GM12865 (cell line): ENCODE results near the gene PRKRA.
A peak's percentile ranks its signal among the peaks of the same experiment; 100 is the strongest.

Experiments used
- DNase-seq: peaks from one replicate; pipeline ENCODE4 v3.0.0; 2010; ENCODE audit warnings: low read depth
- H3K4me3 ChIP-seq: 2 replicates; pipeline ENCODE4 v1.5.1; 2011; ENCODE audit warnings: mild to moderate bottlenecking, low read depth, low read length, control low read depth
- TF ChIP-seq, protein P1 (sequence below): IDR thresholded peaks from 2 replicates; pipeline ENCODE4 v1.5.1; 2011; ENCODE audit warnings: low read length, control low read depth, low read depth, inconsistent platforms; ENCODE audit not compliant: insufficient read depth; ENCODE audit errors: missing control alignments

PRKRA gene

DNA sequence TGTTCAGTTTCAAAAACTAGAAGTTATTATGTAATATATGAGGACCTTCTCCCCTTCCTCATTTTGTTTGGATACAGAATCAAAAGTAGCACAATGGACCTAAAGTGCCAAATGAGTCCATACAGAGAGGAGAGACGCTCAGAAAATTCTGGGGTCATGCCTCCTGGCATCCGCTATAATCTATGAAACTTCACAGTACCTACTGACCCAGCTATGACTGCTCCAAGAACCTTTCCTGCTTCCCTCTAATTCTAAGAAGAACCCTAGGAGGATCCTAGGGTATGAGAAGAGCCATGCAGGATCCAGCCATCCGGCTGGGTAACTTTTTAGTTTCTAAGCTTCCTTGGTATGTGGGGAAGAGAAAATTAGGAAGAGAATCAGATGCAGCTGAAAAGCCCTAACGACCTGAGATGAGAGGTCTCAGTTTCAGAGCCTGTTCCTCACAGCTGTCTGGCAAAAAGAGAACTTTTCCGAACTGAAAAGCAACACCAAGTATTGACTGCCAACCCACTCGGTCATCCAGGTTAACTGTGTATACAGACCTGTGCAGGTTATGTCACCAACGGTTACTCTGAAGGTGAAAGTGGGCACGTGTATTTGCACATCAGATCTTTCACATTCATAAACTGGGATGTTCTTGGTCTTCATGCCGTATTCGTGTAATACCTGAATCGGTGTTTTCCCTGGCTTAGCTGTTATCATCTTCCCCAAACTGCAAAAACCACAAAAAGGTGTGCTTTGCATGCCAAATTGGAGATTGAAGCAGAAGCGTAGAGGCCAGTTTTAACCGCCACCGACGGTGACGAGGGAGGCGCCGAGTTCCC is 1.1 kb downstream of the PRKRA start:
- peak; percentile 17 for DNase-seq
- TF ChIP-seq, protein P1, sequence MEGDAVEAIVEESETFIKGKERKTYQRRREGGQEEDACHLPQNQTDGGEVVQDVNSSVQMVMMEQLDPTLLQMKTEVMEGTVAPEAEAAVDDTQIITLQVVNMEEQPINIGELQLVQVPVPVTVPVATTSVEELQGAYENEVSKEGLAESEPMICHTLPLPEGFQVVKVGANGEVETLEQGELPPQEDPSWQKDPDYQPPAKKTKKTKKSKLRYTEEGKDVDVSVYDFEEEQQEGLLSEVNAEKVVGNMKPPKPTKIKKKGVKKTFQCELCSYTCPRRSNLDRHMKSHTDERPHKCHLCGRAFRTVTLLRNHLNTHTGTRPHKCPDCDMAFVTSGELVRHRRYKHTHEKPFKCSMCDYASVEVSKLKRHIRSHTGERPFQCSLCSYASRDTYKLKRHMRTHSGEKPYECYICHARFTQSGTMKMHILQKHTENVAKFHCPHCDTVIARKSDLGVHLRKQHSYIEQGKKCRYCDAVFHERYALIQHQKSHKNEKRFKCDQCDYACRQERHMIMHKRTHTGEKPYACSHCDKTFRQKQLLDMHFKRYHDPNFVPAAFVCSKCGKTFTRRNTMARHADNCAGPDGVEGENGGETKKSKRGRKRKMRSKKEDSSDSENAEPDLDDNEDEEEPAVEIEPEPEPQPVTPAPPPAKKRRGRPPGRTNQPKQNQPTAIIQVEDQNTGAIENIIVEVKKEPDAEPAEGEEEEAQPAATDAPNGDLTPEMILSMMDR, result no peak
- H3K4me3 ChIP-seq, result peak overlapping the region; percentile 72

DNA sequence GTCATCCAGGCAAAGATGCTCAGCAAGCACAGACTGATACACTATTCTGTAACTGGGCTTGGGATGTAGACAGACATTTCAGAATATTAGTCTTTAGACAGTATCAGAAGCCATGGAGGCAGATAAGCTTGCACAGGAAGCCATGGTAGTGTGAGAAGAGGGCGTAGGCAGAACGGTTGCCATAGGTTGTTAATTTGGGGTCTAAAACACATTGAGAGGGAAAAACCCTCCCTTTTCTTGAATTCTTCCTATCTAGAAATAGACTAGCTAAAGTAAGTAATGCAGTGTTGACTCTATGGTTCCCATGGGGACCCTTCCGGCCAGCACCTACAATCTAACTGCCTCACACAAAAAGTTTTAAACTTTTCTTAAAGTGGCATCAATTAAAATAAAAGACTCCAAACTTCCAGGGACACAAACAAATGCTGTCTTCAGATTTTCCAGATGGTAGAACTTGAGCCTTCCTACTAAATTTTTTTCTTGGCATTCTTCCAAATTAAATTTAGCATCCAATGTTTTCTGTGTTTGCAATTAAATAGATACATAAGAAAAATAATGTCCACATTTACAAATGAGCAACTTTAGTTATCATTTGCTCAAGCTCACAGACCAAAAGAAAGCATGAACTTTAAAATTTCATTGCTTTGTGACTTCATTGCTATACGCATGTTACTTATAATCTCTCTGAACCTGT is 1.9 kb downstream of the PRKRA start:
- peak overlapping the region; percentile 72 for H3K4me3 ChIP-seq
- TF ChIP-seq, protein P1, result no peak
- peak; percentile 54 for DNase-seq

DNA sequence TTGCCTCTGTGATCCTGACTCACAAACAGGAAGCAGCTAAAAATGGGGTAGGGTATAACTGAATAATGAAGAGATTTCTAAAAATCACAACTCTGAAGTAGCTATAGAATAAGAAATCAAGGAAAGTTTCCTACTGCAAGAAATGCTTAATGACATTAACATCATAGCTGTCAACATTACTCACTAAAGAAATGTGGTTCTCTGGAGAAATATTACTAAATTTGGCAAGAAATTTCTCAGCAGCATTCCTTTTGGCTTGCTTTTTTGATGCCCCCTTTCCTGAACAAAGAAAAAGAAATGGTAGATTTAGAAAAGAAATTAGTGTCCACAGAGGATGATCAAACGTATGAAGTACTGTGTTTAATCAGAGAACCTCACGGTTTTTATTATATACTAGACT is 9.5 kb downstream of the PRKRA start:
- TF ChIP-seq, protein P1, result no peak
- no peak overlapping the region for H3K4me3 ChIP-seq
- no peak for DNase-seq

DNA sequence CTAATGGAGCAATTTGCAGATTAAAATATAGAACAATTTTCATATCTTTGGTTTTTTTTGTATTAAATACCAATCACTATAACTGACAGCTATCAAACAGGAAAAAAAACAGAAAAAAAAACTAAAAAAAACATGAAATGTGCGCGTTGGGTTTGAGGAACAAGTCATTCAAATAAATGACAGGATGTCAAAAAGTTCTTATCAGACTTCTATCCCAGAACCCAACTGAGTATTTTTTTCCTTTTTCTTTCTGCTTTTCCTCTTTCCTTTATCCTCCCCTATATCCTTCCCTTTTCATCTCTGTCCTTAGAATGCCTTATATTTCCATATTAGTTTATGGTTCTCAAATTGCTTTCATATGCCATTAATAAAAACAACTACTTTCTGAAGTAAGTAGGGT is 14.3 kb downstream of the PRKRA start:
- TF ChIP-seq, protein P1, result no peak
- no peak for DNase-seq
- H3K4me3 ChIP-seq, result no peak overlapping the region

DNA sequence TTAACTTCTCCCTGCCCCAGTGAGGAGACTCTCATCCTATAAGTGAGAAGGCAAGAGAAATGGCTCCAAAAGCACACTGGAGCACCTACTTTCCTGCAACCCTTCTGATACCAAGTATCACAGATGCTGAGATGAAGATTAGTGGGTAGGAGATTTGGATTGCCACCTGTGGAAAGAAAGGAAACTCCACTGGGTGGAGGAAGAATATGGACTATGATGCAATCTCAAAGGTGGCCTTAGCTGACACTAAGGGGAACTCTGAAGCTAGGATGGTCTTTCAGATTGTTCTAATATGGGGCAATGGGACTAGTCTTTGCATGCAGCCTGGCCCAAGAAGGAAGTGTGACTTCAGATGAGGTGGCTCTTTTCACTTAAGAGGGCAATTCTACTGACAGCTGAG is 21.6 kb downstream of the PRKRA start:
- TF ChIP-seq, protein P1, result no peak
- DNase-seq, result no peak
- H3K4me3 ChIP-seq, result no peak overlapping the region

DNA sequence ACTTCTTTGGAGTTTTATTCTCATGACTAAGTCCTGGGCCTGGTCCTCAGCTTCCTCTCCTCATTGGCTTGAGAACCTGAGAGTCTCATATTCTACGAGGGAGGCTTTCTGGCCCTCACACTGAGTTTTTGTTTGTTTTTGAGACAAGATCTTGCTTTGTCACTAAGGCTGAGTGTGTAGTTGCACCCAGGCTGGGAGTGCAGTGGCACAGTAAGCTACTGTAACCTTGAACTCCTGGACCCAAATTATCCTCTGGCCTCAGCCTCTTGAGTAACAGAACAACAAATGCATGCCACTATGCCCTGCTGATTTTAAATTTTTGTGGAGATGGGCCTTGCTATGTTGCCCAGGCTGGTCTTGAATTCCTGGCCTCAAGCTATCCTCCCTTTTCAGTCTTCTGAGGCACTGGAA is 22.6 kb downstream of the PRKRA start:
- DNase-seq, result no peak
- H3K4me3 ChIP-seq, result no peak overlapping the region
- TF ChIP-seq, protein P1, result no peak

DNA sequence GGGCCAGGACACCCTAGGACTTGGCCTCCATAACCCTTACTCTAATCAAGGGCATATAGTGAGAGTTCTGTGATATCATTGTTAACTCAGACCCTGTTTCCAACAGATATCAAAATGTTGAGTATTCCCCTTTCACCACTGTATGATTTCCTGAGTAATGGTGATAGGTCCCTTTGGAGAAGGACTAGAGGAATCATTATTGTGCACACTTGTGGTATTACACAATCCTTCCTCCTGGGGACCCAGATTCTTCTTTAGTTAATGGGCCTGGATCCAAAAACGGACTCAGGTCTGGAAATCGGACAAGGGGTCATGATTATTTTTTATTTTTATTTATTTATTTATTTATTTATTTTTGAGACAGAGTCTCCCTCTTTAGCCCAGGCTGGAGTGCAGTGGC is 23.5 kb downstream of the PRKRA start:
- no peak for DNase-seq
- TF ChIP-seq, protein P1, result no peak

More for the DNA sequence above, 23.5 kb downstream of the PRKRA start:
- H3K4me3 ChIP-seq, result no peak overlapping the region
